A549 (cell line): ENCODE results near the gene KRTAP10-2. TPM values are rescaled to one million over a fixed set of nuclear protein-coding genes. Genes with fewer than 3 reads are reported as not detected.

Experiments used
- ATAC-seq, 2 experiments: fragments of 200-7000 bp in 1 of 2; fragments of >200 bp in 1 of 2; cut with Nextera tagmentation in 1 of 2; cut with Tn5 transposase in 1 of 2; 3 replicates each; pipeline versions ENCODE4 v1.8.0 to v1.9.1; 2018 to 2020; ENCODE audit warnings: mild to moderate bottlenecking in 1 of 2, moderate library complexity in 1 of 2
- CTCF ChIA-PET: fragments of 300-600 bp; sonication (Branson Sonifier 250); formaldehyde crosslinking; extraction: SDS; loops from one replicate; lab custom pipeline; 2021; ENCODE audit warnings: antibody characterized with exemption, inconsistent platforms; lab: Yijun Ruan, JAX
- POLR2A ChIA-PET: fragments of 350-600 bp; formaldehyde crosslinking; extraction: SDS; loops from one replicate; lab custom pipeline; 2021; ENCODE audit warnings: antibody characterized with exemption, inconsistent platforms; lab: Yijun Ruan, JAX
- DNase-seq, 2 experiments: peaks; one replicate each; pipeline versions ENCODE4 v3.0.0 to v3.0.0-alpha.2; 2011 to 2016; ENCODE audit warnings: low read depth in 1 of 2, low spot score in 1 of 2
- FAIRE-seq: peaks from 2 replicates; lab custom pipeline; 2011; peaks lifted over from hg19 to GRCh38; lab: Jason Lieb, UNC
- H3K27ac ChIP-seq, 2 experiments: fragments of >200 bp; sonication (Bioruptor Twin); formaldehyde crosslinking; 3 replicates each; pipeline ENCODE4 v1.5.1; 2016 to 2017
- H3K4me1 ChIP-seq: fragments of >200 bp; sonication (Bioruptor Twin); formaldehyde crosslinking; 3 replicates; pipeline ENCODE4 v1.6.1; 2016
- H3K4me2 ChIP-seq: fragments of >200 bp; sonication (Bioruptor Twin); formaldehyde crosslinking; 3 replicates; pipeline ENCODE4 v1.6.1; 2016
- H3K4me3 ChIP-seq: fragments of >200 bp; sonication (Bioruptor Twin); formaldehyde crosslinking; 3 replicates; pipeline ENCODE4 v1.5.1; 2016
- H3K9me3 ChIP-seq: fragments of >200 bp; sonication (Bioruptor Twin); formaldehyde crosslinking; 3 replicates; pipeline ENCODE4 v1.6.1; 2016
- CBX8 ChIP-seq: fragments of 200-600 bp; sonication (generic); IDR thresholded peaks from 2 replicates; pipeline ENCODE4 v1.6.1; 2016
- CHD2 ChIP-seq: fragments of 150-350 bp; IDR thresholded peaks from 2 replicates; pipeline ENCODE4 v1.6.1; 2014; ENCODE audit warnings: low read length; ENCODE audit not compliant: partially characterized antibody
- EHMT2 ChIP-seq: fragments of 200-600 bp; sonication (generic); IDR thresholded peaks from 2 replicates; pipeline ENCODE4 v1.6.1; 2016; ENCODE audit warnings: antibody characterized with exemption, low read depth, mild to moderate bottlenecking, moderate library complexity
- FOSB ChIP-seq: fragments of 250-450 bp; sonication (Bioruptor Pico); IDR thresholded peaks from 2 replicates; pipeline ENCODE4 v1.5.0; 2020; ENCODE audit warnings: mild to moderate bottlenecking, moderate library complexity
- HOXB13 ChIP-seq: fragments of 250-450 bp; sonication (Bioruptor Pico); IDR thresholded peaks from 2 replicates; pipeline ENCODE4 v1.5.0; 2020; ENCODE audit warnings: low read depth, mild to moderate bottlenecking, moderate library complexity
- HOXB5 ChIP-seq: fragments of 250-450 bp; sonication (Bioruptor Pico); IDR thresholded peaks from 2 replicates; pipeline ENCODE4 v1.5.0; 2020; ENCODE audit warnings: mild to moderate bottlenecking, moderate library complexity
- MAZ ChIP-seq: fragments of 150-350 bp; IDR thresholded peaks from 2 replicates; pipeline ENCODE4 v1.6.1; 2014; ENCODE audit warnings: antibody characterized with exemption, low read depth, low read length, borderline replicate concordance
- MYC ChIP-seq: IDR thresholded peaks from 2 replicates; pipeline ENCODE4 v1.6.1; 2012; ENCODE audit warnings: mild to moderate bottlenecking, inconsistent platforms, low read length, improper control_type of control experiment, borderline replicate concordance
- NR3C1 ChIP-seq: fragments of >200 bp; sonication (Bioruptor Twin); formaldehyde crosslinking; IDR thresholded peaks from 3 replicates; pipeline ENCODE4 v1.6.1; 2017
- POLR2A ChIP-seq: IDR thresholded peaks from 2 replicates; pipeline ENCODE4 v1.6.1; 2012; ENCODE audit warnings: mild to moderate bottlenecking, low read length
- RAD21 ChIP-seq, 2 experiments: fragments of >200 bp in 1 of 2; sonication (Bioruptor Twin) in 1 of 2; formaldehyde crosslinking in 1 of 2; IDR thresholded peaks in 1 of 2; conservative IDR thresholded peaks in 1 of 2; 2 replicates in 1 of 2; 3 replicates in 1 of 2; pipeline ENCODE4 v1.6.1; 2012 to 2018; ENCODE audit warnings: inconsistent platforms in 1 of 2
- RFX5 ChIP-seq: fragments of 450-650 bp; IDR thresholded peaks from 2 replicates; pipeline ENCODE4 v1.7.1; 2014; ENCODE audit warnings: antibody characterized with exemption, mild to moderate bottlenecking, moderate library complexity
- ZC3H11A ChIP-seq: fragments of 450-650 bp; IDR thresholded peaks from 2 replicates; pipeline ENCODE4 v1.6.1; 2014; ENCODE audit warnings: antibody characterized with exemption, mild to moderate bottlenecking
- ZNF302 ChIP-seq: fragments of 250-450 bp; sonication (Bioruptor Pico); IDR thresholded peaks from 2 replicates; pipeline ENCODE4 v1.9.0; 2021; ENCODE audit warnings: inconsistent platforms, mild to moderate bottlenecking, moderate library complexity
- WGBS: methylation state at CpG from one replicate; pipeline ENCODE4 v1.1.6; 2017; ENCODE audit errors: missing lambda C conversion rate; 5-methylcytosine and 5-hydroxymethylcytosine counted together
- polyA plus RNA-seq, 4 experiments: library from polyadenylated mRNA; depleted of rRNA in 3 of 4; stranded (reverse); fragments of >200 nt; fragmentation: RNase III in 1 of 4; extraction: RNeasy Plus Mini Kit Qiagen cat#74134 plus additional on column Dnase treatment in 1 of 4; gene quantifications; 2 replicates in 3 of 4; 3 replicates in 1 of 4; pipeline ENCODE4 v1.2.3, GENCODE V29; 2011 to 2017
- TF ChIP-seq, protein P1 (sequence below): fragments of >200 bp; sonication (Bioruptor Twin); formaldehyde crosslinking; IDR thresholded peaks from 2 replicates; pipeline ENCODE4 v1.6.1; 2016
- TF ChIP-seq, protein P2 (sequence below): fragments of 250-450 bp; sonication (Bioruptor Pico); IDR thresholded peaks from 2 replicates; pipeline ENCODE4 v1.5.0; 2020; ENCODE audit warnings: low read depth, mild to moderate bottlenecking, moderate library complexity
- TF ChIP-seq, protein P3 (sequence below): IDR thresholded peaks from 2 replicates; pipeline ENCODE4 v1.6.1; 2012

The KRTAP10-2 gene
- polyA plus RNA-seq, 2 of the 4 experiments (the other 2 are of a cell fraction): not detected

DNA sequence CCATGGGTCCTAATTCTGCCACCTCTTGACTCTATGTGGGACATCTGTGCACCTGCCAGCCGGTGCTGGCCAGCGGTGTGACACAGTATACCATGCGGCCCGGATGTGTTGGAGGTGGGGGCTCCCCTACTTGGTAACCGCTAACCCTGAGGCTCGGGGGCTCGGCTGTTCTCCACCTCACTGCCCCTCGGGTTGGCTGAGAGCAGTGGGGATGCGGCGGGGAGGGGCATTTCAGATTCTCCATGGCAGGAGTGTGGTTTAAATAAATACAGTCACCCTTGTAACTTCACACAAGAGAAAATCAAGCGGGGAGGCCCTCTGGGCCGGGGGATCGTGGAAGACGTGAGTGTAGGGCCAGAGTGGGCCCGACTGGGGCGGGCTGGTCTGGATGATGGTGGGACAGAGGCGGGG is 22.3 kb downstream of the KRTAP10-2 start:
- CTCF ChIA-PET: no interaction called here
- TF ChIP-seq, protein P1, sequence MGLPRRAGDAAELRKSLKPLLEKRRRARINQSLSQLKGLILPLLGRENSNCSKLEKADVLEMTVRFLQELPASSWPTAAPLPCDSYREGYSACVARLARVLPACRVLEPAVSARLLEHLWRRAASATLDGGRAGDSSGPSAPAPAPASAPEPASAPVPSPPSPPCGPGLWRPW: no peak
- TF ChIP-seq, all 56 proteins: peak for 0
- FAIRE-seq: no peak
- H3K4me3 ChIP-seq: no peak overlapping the region
- POLR2A ChIA-PET: no interaction called here
- H3K4me2 ChIP-seq: no peak overlapping the region
- DNase-seq: no peak
- 54% methylated on average over 14 of the region's 17 CpGs for WGBS
- H3K4me1 ChIP-seq: no peaks in the 10 kb centered on the region
- H3K27ac ChIP-seq: no peak overlapping the region
- no peak for ATAC-seq
- no peaks in the 10 kb centered on the region for H3K9me3 ChIP-seq

DNA sequence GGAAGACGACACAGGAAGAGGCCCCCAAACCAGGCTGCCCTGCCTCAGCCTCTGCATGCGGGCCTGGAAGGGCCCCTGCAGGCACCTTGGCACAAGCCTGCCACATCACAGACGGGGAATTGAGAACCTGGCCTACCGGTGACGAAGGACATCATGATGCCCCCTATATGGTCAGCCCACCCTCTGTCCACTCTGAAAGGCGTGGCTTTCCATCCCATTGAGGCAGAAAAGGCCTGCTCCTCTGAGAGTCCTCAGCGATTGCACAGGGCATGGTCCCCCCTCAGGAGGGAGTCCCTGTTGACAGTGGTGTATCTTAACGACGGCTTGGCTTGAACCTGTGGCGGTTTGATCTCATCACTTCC is 22.7 kb downstream of the KRTAP10-2 start:
- CTCF ChIA-PET: no interaction called here
- H3K27ac ChIP-seq: no peak overlapping the region
- H3K4me2 ChIP-seq: no peak overlapping the region
- DNase-seq (no peak), FAIRE-seq (no peak), ATAC-seq (no peak)
- POLR2A ChIA-PET: no interaction called here
- no peak overlapping the region for H3K4me3 ChIP-seq
- 92% methylated on average over 4 of the region's 10 CpGs for WGBS
- no peaks in the 10 kb centered on the region for H3K9me3 ChIP-seq
- no peaks in the 10 kb centered on the region for H3K4me1 ChIP-seq
- TF ChIP-seq, protein P2, sequence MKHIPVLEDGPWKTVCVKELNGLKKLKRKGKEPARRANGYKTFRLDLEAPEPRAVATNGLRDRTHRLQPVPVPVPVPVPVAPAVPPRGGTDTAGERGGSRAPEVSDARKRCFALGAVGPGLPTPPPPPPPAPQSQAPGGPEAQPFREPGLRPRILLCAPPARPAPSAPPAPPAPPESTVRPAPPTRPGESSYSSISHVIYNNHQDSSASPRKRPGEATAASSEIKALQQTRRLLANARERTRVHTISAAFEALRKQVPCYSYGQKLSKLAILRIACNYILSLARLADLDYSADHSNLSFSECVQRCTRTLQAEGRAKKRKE (CRISPR knock-in tag): no peak
- TF ChIP-seq HOXB13 (CRISPR knock-in tag): no peak
- no peak for TF ChIP-seq RFX5
- TF ChIP-seq ZNF302: no peak
- no peak for TF ChIP-seq CBX8
- no peak for TF ChIP-seq CHD2
- TF ChIP-seq HOXB5 (CRISPR knock-in tag): no peak
- TF ChIP-seq MYC: no peak
- TF ChIP-seq FOSB (CRISPR knock-in tag): no peak
- no peak for TF ChIP-seq EHMT2

DNA sequence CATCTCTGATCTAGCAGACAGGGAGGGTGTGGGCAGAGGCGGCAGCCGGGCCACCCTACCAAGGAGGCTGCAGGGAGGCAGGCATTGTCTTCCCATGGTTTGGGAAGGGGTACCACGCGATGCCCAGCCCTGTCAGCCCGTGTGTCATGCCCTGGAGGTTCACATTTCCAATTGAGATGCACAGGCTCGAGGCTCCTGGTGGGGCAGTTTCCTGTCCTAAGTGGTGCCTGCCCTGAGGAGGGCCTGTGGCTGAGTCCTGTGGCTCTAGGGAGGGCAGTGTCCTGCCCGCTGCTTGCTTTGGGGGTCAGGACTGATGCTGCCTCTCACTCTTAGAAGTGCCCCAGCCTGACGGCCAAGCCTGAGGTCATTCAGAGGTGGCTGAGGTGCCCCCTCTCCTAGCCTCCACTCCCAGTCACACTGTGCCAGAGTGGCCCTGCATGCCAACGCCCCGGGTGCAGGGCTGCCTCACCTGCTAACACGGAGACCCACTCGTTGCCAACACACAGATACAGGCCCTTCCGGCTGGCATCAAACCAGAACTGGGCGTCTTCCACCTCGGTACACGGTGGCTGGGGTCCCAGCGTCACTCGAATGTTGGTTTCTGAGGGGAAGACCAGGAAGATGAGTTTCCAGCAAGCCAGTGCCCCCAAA is 23.2 kb downstream of the KRTAP10-2 start:
- Histone ChIP-seq H3K27ac (no peak overlapping the region), H3K9me3 (no peaks in the 10 kb centered on the region), H3K4me3 (no peak overlapping the region), H3K4me2 (no peak overlapping the region), H3K4me1 (no peaks in the 10 kb centered on the region)
- FAIRE-seq (no peak), ATAC-seq (no peak), DNase-seq (no peak)
- TF ChIP-seq NR3C1: no peak
- TF ChIP-seq RFX5: no peak
- no peak for TF ChIP-seq POLR2A
- no peak for TF ChIP-seq ZC3H11A
- TF ChIP-seq HOXB13 (CRISPR knock-in tag): no peak
- TF ChIP-seq, protein P3, sequence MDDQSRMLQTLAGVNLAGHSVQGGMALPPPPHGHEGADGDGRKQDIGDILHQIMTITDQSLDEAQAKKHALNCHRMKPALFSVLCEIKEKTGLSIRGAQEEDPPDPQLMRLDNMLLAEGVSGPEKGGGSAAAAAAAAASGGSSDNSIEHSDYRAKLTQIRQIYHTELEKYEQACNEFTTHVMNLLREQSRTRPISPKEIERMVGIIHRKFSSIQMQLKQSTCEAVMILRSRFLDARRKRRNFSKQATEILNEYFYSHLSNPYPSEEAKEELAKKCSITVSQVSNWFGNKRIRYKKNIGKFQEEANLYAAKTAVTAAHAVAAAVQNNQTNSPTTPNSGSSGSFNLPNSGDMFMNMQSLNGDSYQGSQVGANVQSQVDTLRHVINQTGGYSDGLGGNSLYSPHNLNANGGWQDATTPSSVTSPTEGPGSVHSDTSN: no peak
- no peak for TF ChIP-seq EHMT2
- no peak for TF ChIP-seq MAZ
- no peak for TF ChIP-seq CHD2
- TF ChIP-seq RAD21 (conservative IDR thresholded peaks at IDR 0.05 in 1 of 2, IDR thresholded peaks at IDR 0.05 in 1 of 2): no peak
- WGBS: 40% methylated on average over 6 of the region's 18 CpGs
- ChIA-PET POLR2A (no interaction called here), CTCF (no interaction called here)
